ENCODE results near the gene ZDHHC19.

DNA sequence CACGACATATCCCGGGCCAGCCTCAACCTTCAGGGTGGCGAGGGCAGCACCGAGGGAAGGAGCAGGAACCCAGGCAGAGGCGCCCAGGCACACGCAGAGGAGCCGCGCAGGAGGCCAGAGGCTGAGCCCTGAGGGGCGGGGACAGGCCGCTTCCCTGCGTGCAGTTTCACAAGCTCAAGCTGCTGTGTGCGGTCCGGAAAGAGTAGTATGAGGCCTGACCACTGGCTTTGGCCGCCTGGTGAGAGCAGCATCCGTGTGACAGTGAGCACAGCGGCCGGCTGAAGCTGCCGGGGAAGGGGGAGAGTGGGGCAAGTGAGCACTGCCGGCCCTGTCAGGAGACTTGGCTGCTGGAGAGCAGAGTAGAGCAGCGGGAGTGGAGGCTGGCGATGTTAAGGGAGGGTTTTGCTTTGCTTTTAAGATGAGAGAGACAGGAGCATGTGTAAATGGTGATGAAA, 8.7 kb downstream of the ZDHHC19 start:
- TF ChIP-seq TAF1 (IDR thresholded peaks at IDR 0.05; ENCODE audit: borderline replicate concordance, insufficient read depth, low read length) (no peak), POLR2AphosphoS5 (IDR thresholded peaks at IDR 0.05; ENCODE audit: low read depth, low read length) (no peak), SIN3A (IDR thresholded peaks at IDR 0.05; ENCODE audit: borderline replicate concordance, insufficient read depth, low read length) (no peak), FOXP2 (optimal IDR thresholded peaks at IDR 0.05; ENCODE audit: borderline replicate concordance, extremely low read depth, extremely low read length, insufficient read depth) (no peak)
- TF ChIP-seq, protein P1, sequence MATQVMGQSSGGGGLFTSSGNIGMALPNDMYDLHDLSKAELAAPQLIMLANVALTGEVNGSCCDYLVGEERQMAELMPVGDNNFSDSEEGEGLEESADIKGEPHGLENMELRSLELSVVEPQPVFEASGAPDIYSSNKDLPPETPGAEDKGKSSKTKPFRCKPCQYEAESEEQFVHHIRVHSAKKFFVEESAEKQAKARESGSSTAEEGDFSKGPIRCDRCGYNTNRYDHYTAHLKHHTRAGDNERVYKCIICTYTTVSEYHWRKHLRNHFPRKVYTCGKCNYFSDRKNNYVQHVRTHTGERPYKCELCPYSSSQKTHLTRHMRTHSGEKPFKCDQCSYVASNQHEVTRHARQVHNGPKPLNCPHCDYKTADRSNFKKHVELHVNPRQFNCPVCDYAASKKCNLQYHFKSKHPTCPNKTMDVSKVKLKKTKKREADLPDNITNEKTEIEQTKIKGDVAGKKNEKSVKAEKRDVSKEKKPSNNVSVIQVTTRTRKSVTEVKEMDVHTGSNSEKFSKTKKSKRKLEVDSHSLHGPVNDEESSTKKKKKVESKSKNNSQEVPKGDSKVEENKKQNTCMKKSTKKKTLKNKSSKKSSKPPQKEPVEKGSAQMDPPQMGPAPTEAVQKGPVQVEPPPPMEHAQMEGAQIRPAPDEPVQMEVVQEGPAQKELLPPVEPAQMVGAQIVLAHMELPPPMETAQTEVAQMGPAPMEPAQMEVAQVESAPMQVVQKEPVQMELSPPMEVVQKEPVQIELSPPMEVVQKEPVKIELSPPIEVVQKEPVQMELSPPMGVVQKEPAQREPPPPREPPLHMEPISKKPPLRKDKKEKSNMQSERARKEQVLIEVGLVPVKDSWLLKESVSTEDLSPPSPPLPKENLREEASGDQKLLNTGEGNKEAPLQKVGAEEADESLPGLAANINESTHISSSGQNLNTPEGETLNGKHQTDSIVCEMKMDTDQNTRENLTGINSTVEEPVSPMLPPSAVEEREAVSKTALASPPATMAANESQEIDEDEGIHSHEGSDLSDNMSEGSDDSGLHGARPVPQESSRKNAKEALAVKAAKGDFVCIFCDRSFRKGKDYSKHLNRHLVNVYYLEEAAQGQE (IDR thresholded peaks at IDR 0.05; ENCODE audit: insufficient read depth in 1 of 2, low read depth in 2 of 2, low read length in 2 of 2): no peak

Measured in PFSK-1 (cell line).